GM13977 (cell line): ENCODE results near the gene AFP.

Source experiments
- DNase-seq: peaks from one replicate; pipeline ENCODE4 v3.0.0; 2012; ENCODE audit warnings: low spot score
- CTCF ChIP-seq: IDR thresholded peaks from 2 replicates; pipeline ENCODE4 v1.5.1; 2012; ENCODE audit warnings: mild to moderate bottlenecking, control low read depth; ENCODE audit not compliant: insufficient read depth; ENCODE audit errors: extremely low read depth, missing control alignments
- in situ Hi-C: fragments of 300-500 bp; cut with MboI; formaldehyde crosslinking; loops from one replicate; pipeline ENCODE4 v1.12.0; 2022; ENCODE audit warnings: low sequenced_read_pairs, low pct_unique_long_range_greater_than_20kb, mixed read lengths, inconsistent platforms; ENCODE audit not compliant: unreplicated experiment

The AFP gene

GRCh38 chr4:73407227-73407673 lies 28.8 kb upstream of the AFP start:
- DNase-seq = no peak
- in situ Hi-C loops = no loop called here
- no peak for TF ChIP-seq CTCF

GRCh38 chr4:73408181-73408867 lies 27.7 kb upstream of the AFP start:
- in situ Hi-C loops = no loop called here
- TF ChIP-seq CTCF = no peak
- no peak for DNase-seq

DNA sequence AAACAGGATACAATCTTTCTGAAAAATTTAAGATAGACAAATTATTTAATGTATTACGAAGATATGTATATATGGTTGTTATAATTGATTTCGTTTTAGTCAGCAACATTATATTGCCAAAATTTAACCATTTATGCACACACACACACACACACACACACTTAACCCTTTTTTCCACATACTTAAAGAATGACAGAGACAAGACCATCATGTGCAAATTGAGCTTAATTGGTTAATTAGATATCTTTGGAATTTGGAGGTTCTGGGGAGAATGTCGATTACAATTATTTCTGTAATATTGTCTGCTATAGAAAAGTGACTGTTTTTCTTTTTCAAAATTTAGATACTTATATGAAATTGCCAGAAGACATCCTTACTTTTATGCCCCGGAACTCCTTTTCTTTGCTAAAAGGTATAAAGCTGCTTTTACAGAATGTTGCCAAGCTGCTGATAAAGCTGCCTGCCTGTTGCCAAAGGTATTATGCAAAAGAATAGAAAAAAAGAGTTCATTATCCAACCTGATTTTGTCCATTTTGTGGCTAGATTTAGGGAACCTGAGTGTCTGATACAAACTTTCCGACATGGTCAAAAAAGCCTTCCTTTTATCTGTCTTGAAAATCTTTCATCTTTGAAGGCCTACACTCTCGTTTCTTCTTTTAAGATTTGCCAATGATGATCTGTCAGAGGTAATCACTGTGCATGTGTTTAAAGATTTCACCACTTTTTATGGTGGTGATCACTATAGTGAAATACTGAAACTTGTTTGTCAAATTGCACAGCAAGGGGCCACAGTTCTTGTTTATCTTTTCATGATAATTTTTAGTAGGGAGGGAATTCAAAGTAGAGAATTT lies 26.8 kb upstream of the AFP start:
- TF ChIP-seq CTCF = no peak
- no peak for DNase-seq
- in situ Hi-C loops = no loop called here

DNA sequence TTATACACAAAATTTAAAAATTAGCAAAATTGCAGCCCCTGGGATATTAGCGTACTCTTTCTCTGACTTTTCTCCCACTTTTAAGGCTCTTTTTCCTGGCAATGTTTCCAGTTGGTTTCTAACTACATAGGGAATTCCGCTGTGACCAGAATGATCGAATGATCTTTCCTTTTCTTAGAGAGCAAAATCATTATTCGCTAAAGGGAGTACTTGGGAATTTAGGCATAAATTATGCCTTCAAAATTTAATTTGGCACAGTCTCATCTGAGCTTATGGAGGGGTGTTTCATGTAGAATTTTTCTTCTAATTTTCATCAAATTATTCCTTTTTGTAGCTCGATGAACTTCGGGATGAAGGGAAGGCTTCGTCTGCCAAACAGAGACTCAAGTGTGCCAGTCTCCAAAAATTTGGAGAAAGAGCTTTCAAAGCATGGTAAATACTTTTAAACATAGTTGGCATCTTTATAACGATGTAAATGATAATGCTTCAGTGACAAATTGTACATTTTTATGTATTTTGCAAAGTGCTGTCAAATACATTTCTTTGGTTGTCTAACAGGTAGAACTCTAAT lies 26.0 kb upstream of the AFP start:
- in situ Hi-C loops = no loop called here
- no peak for TF ChIP-seq CTCF
- DNase-seq = no peak

DNA sequence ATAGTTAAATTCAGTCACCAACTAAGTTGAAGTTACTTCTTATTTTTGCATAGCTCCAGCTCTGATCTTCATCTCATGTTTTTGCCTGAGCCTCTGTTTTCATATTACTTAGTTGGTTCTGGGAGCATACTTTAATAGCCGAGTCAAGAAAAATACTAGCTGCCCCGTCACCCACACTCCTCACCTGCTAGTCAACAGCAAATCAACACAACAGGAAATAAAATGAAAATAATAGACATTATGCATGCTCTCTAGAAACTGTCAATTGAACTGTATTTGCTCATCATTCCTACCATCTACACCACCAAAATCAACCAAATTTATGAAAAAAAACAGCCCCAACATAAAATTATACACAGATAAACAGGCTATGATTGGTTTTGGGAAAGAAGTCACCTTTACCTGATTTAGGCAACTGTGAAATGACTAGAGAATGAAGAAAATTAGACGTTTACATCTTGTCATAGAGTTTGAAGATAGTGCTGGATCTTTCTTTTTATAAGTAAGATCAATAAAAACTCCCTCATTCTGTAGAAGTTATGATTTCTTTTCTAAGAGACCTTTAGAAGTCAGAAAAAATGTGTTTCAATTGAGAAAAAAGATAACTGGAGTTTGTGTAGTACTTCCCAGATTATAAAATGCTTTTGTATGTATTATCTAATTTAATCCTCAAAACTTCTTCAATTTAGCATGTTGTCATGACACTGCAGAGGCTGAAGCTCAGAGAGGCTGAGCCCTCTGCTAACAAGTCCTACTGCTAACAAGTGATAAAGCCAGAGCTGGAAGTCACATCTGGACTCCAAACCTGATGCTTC lies 24.9 kb upstream of the AFP start:
- DNase-seq = no peak
- TF ChIP-seq CTCF = no peak
- in situ Hi-C loops = no loop called here
